NCI-H1930 (cell line): ENCODE results near the gene AKT1.

ENCODE experiments used
- DNase-seq, 2 experiments: peaks; one replicate each; lab custom pipeline; 2025; lab: John Stamatoyannopoulos, UW

AKT1 gene

GRCh38 chr14:104723651-104724406 is 71.7 kb downstream of the AKT1 start, which contains the start of gene ADSS1:
ADSS1 (plus strand) TSS chr14:104724229; CDS start chr14:104724271, 42 bp downstream.
- peak; percentile 22 to 55 for DNase-seq

GRCh38 chr14:104722938-104723650 is 72.5 kb downstream of the AKT1 start:
- no peak for DNase-seq

GRCh38 chr14:104721505-104722431 is 73.8 kb downstream of the AKT1 start:
- no peak for DNase-seq
